ENCODE measurements around the gene GTF3C1.
A peak's percentile ranks its signal among the peaks of the same experiment; 100 is the strongest.

GTF3C1 gene

GRCh38 chr16:27436921-27437650 lies 112.6 kb downstream of the GTF3C1 start:
- DNase-seq = peak; percentile 49

DNA sequence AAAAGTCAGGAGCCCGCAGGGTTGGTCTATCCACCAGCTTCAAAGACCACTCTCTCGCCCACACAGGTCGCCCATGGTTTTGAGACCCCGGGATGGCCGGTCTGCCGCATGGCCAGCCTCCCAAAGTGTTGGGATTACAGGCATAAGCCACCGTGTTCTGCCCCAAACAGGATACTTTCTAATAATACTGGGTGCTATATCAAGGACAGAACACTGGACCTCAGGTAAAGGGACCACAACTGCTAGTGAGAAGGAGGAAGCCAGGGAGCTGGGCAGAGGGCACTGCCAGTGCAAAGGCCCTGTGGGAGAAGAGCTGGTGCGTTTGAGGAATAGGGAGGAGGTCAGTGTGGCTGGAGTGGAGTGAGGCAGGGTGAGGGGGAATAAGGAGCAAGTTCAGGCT lies 113.6 kb downstream of the GTF3C1 start:
- DNase-seq = peak; percentile 34

GRCh38 chr16:27435146-27435545 lies 114.6 kb downstream of the GTF3C1 start:
- DNase-seq = peak; percentile 12

- peak; percentile 44 for DNase-seq
These were observed 115.3 kb downstream of the GTF3C1 start for GRCh38 chr16:27434141-27435051.

- peak; percentile 19 for DNase-seq
These were observed 116.1 kb downstream of the GTF3C1 start for GRCh38 chr16:27433636-27434035.

DNA sequence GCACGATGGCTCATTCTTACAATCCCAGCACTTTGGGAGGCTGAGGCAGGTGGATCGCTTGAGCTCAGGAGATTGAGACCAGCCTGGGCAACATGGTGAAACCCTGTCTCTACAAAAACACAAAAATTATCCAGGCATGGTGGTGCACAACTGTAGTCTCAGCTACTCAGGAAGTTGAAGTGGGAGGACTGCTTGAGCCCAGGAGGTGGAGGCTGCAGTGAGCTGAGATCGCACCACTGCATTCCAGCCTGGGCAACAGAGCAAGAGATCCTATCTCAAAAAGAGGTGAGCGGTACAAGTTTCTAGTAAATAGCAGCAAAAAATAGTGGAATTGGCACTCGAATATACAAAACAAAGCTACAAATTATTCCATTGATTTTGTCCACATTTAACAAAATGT lies 116.5 kb downstream of the GTF3C1 start:
- peak; percentile 19 for DNase-seq

GRCh38 chr16:27432558-27432957 lies 117.2 kb downstream of the GTF3C1 start:
- peak; percentile 41 for DNase-seq

DNA sequence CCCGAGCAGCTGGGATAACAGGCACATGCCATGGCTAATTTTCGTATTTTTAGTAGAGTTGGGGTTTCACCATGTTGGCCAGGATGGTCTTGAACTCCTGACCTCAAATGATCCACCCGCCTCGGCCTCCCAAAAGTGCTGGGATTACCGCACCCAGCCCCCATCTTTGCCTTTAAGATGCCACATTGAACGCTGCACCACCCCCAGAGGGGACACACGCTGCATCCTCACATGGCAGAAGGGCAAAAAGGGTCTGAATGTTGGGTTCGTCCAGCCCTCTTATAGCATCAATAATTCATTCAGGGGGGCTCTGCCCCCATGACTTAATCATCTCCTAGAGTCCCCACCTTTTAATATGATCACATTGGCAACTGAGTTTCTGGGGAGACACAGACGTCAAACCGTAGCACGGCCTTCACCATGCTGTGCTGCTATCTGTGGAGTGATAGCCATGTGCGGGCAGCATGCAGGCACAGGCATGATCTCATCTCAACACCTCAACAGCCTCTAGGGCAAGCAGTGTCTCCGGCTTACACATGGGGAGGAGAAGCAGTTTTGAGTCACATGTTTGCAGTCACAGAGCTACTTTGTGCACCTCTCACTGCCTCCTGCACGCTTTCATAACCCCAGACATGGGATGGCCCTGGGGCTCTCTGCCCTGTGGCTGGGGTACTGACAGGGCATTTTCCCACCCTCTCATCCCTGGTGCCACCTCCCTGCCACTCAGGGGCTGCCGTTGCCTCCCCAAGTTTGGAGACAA lies 117.8 kb downstream of the GTF3C1 start:
- peak; percentile 60 for DNase-seq

GRCh38 chr16:27430923-27431484 lies 118.7 kb downstream of the GTF3C1 start:
- DNase-seq = peak; percentile 49

GRCh38 chr16:27430512-27430911 lies 119.2 kb downstream of the GTF3C1 start:
- DNase-seq = peak; percentile 9

- peak; percentile 60 for DNase-seq
These were observed 119.7 kb downstream of the GTF3C1 start for GRCh38 chr16:27429981-27430441.

DNA sequence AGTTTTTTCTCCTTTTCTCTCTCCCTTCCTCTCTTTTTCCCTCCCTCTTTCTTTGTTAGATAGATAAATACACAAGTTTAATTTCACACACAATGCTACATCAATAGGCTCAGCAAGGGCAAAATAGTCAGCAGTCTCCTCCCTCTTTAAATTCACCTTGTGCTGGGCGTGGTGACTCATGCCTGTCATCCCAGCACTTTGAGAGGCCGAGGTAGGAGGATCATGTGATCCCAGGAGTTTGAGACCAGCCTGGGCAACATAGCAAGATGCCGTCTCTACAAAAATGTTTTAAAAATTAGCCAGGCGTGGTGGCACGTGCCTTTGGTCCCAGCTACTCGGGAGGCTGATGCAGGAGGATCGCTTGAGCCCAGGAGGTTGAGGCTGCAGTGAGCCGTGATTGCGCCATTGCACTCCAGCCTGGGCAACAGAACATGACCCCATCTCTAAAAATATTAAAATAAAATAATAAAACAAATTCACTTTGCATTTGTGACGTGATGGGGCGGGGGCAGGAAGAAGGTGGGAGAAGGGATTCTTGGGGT lies 120.3 kb downstream of the GTF3C1 start:
- DNase-seq = peak; percentile 13

DNA sequence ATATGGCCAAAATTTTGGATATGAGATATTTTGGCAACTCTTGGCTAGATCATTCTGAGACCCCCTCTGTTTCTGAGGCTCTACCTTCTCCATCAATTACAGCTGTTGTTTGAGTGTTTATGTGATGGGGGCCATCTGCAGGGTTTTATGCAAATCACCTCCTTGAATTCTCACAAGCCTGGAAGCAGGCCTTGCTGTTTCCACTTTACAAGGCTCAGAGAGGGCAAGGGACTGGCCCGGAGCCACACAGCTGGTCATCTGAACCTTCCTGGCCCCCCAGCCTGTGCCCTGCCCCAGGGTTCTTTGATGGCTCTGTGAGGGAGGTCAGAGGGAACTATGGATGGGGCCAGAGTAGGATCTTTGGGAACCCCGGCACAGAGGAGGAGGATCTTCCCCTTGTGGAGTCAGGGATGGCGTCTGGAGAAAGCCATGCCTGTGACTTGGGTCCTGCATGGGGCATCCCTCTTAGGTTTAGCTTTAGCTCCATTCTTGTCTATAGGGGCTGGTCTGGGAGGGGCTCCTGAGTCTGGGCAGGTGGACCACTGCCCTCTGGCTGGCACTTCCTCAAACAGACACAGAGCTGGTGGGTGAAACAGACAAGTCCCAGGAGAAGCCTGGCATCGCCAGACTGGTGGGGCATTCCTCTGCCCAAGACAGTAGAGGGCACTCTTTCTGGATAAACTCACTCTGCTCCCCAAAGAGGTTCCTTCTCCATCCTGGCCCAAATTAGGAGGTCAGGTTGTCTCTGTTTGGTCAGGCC lies 121.5 kb downstream of the GTF3C1 start:
- DNase-seq = peak; percentile 53

DNA sequence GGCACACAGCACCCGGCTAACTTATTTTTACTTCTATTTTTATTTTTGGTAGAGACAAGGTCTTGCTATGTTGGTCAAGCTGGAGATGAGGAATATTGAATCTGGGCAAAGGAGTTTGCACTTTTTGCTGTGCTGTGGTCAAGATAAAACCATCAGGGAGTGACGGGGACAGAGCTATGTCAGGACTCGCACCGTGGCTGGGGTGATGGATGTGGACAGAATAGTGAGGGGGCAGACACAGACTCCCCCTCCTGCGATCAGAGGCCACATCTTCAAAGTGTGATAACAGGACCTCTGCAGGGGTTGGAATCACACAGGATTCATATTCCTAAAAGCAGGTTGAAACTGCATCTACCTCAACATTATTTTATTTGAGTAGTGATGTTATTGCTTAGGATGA lies 122.2 kb downstream of the GTF3C1 start:
- DNase-seq = peak; percentile 45

DNA sequence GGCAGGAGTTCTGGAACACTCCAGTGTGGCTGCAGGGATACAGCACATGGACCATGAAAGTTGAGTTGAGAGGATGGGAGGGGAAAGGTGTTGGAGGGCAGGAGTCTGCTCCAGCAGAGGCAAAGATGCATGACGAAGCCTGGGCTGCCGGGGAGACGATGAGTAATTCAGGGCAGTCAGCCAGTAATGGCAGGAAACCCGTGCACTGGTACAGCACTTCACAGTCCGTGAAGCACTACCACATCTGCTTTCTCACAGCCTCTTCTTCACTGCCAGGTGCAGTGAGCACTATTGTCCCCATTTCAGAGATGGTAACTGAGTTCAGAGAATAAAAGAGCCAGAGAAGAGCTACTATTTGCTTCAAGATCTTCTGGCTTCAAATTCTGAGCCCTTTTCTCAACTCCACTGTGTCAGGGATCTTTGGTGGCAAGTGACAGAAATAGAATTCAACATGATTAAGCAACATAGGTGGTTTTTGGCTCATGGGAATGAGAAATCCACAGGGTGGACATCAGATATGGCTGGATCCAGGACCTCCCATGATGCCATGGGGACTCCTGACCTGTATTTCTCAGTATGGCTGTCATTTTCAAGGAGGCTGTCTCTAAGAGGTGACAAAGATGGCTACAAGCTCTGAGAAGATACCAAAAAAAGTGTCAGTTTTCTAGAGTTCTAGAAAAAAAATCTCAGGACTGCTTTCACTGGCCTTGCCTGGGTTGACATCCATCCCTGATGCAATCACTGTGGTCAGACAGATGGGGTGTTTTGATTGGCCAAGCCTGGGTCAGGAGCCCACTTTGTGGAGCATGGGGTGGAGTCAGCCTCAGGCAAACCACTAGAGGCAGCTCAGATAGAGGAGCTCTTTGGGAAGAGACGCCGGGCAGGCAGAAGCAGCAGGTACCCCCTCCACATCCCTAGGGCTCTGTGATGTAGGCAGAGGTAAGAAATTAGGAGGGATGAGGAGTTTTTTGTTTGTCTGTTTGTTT lies 123.0 kb downstream of the GTF3C1 start:
- DNase-seq = peak; percentile 90

DNA sequence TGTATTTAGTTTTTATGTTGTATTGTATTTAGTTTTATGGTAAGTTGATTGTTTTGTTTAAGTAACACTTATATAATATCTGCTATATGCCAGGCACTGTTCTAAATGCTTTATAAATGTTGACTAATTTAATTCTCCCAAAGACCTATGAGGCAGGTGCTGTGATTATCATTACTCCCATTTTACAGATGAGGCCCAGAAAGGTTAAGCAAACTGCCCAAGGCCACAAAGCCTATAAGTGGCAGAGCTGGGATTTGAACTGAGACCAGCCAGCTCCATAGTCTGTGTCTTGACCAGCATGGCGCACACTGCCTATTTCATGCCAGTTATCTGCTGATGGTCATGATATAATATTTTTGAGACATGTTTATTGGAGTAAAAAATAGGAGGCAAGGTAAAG lies 123.8 kb downstream of the GTF3C1 start:
- DNase-seq = no peak

- DNase-seq = peak; percentile 59
These were observed 124.8 kb downstream of the GTF3C1 start for GRCh38 chr16:27424772-27425498.

GRCh38 chr16:27421961-27422740 lies 127.6 kb downstream of the GTF3C1 start:
- DNase-seq = no peak
